ENCODE data around the gene OR7A10.

The OR7A10 gene

GRCh38 chr19:14848822-14849221, at the start of gene OR7A10:
OR7A10 (minus strand) TSS chr19:14848922; CDS start chr19:14841877, 7,045 bp downstream.
- no peak for DNase-seq

GRCh38 chr19:14890643-14891379, 42.1 kb upstream of the OR7A10 start:
- DNase-seq = no peak

GRCh38 chr19:14889994-14890642, 41.4 kb upstream of the OR7A10 start:
- no peak for DNase-seq

GRCh38 chr19:14886032-14886431, 37.3 kb upstream of the OR7A10 start, which contains the start of gene OR7A17:
OR7A17 (minus strand) TSS chr19:14886132; CDS start chr19:14881355, 4,777 bp downstream.
- no peak for DNase-seq

- no peak for DNase-seq
These were observed 23.0 kb upstream of the OR7A10 start for GRCh38 chr19:14871619-14872230.

GRCh38 chr19:14868497-14868896, 19.8 kb upstream of the OR7A10 start:
- no peak for DNase-seq

- no peak for DNase-seq
These were observed 5.1 kb downstream of the OR7A10 start for GRCh38 chr19:14843578-14843977.

- no peak for DNase-seq
These were observed 5.6 kb downstream of the OR7A10 start for GRCh38 chr19:14843169-14843568.

- no peak for DNase-seq
These were observed 8.5 kb downstream of the OR7A10 start for GRCh38 chr19:14840206-14840605.

- DNase-seq = no peak
These were observed 11.3 kb downstream of the OR7A10 start for GRCh38 chr19:14837391-14837790.

- no peak for DNase-seq
These were observed 13.7 kb downstream of the OR7A10 start, which contains the start of the genes OR7A5 and OR7C1 for GRCh38 chr19:14835011-14835410. OR7A5 (minus strand) TSS chr19:14835185; CDS start chr19:14828241, 6,944 bp downstream. OR7C1 (minus strand) TSS chr19:14835185; CDS start chr19:14800136, 35,049 bp downstream.

GRCh38 chr19:14830702-14831101, 18.0 kb downstream of the OR7A10 start:
- no peak for DNase-seq

GRCh38 chr19:14826006-14826405, 22.7 kb downstream of the OR7A10 start:
- DNase-seq = no peak

- DNase-seq = no peak
These were observed 26.8 kb downstream of the OR7A10 start for GRCh38 chr19:14821937-14822336.

- no peak for DNase-seq
These were observed 30.1 kb downstream of the OR7A10 start for GRCh38 chr19:14818588-14818987.

- no peak for DNase-seq
These were observed 31.7 kb downstream of the OR7A10 start for GRCh38 chr19:14817052-14817451.

- no peak for DNase-seq
These were observed 33.6 kb downstream of the OR7A10 start for GRCh38 chr19:14814982-14815652.

- no peak for DNase-seq
These were observed 39.3 kb downstream of the OR7A10 start for GRCh38 chr19:14809272-14810057.

GRCh38 chr19:14804765-14805164, 44.0 kb downstream of the OR7A10 start:
- DNase-seq = no peak

GRCh38 chr19:14798760-14799159, 50.0 kb downstream of the OR7A10 start:
- DNase-seq = no peak

GRCh38 chr19:14796021-14796420, 52.7 kb downstream of the OR7A10 start:
- no peak for DNase-seq

- DNase-seq = no peak
These were observed 53.5 kb downstream of the OR7A10 start for GRCh38 chr19:14795078-14795721.

Data from activated effector memory CD4-positive, alpha-beta T cell treated with anti-CD3 and anti-CD28 coated beads, Interleukin-2, amount 50 U/mL, for 16 hours (primary cell).